A375 (cell line): Measurements from ENCODE around the gene TINCR. TPM values are rescaled to one million over a fixed set of nuclear protein-coding genes. Genes with fewer than 3 reads are reported as not detected.

Experiments
- small RNA-seq: library from RNA; depleted of rRNA; stranded (forward); fragments of <200 nt; gene quantifications from one replicate; pipeline ENCODE3, GENCODE V24; 2014
- total RNA-seq: library from RNA; depleted of rRNA; stranded (reverse); fragments of >200 nt; shearing (Covaris generic); gene quantifications from 2 replicates; pipeline ENCODE4 v1.2.3, GENCODE V29; 2014; rRNA removed

TINCR gene
- total RNA-seq = 0.24 and 0.64 TPM in 2 replicates

DNA sequence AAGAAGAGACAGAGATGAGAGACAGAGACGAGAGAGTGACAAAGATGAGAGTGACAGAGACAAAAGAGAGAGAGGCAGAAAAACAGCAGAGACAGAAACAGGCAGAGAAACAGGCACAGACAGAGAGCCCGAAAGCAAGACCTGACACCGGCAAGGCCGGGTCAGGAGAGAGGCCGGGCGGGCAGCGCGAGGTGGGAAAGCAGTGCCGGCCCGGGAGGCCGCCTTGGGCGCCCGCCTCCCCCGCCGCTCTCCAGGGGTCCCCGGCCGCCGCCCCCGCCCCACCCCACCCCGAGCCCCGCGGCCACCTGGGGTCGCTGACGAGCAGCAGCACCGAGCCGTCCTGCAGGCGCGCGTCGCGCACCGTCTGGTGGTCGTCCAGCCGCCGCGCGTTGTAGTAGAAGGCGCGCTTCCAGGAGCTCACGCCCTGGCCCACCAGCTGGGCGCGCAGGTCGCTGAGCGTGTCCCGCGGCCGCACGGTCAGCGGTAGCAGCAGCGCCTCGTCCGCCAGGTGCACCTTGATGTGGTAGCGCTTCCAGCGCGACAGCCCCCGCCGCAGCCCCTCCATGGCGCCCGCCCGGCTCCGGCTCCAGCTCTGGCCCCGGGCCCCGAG is at the start of gene TINCR:
TSS of gene TINCR (minus strand) at position 594 of the 610 bp plus-strand sequence.

Small RNA genes within 50 kb of the gene (small RNA-seq; reads per million reads assigned to genes)
- not detected for gene SNRPEP4

Other genes starting within 250 kb of the TINCR start
- 106 and 118 TPM in 2 replicates for gene PTPRS, start 227.1 kb downstream of the TINCR start, total RNA-seq
- gene ZNRF4, start 112.5 kb downstream of the TINCR start, total RNA-seq = not detected in 2 replicates
- 45.6 and 45.8 TPM in 2 replicates for gene SAFB2, start 54.8 kb upstream of the TINCR start, total RNA-seq
- 61.2 and 65.0 TPM in 2 replicates for gene SAFB, start 55.1 kb upstream of the TINCR start, total RNA-seq
- gene MICOS13, start 112.6 kb upstream of the TINCR start, total RNA-seq = 232 and 245 TPM in 2 replicates
- 46.2 and 46.3 TPM in 2 replicates for gene HSD11B1L, start 113.1 kb upstream of the TINCR start, total RNA-seq
- 2,537 and 2,543 TPM in 2 replicates for gene RPL36, start 122.3 kb upstream of the TINCR start, total RNA-seq
- gene LONP1, start 152.2 kb upstream of the TINCR start, total RNA-seq = 306 and 350 TPM in 2 replicates
- not detected in 2 replicates for gene CATSPERD, start 152.7 kb upstream of the TINCR start, total RNA-seq
- gene PRR22, start 216.8 kb upstream of the TINCR start, total RNA-seq = 6.8 and 10.4 TPM in 2 replicates
- 102 and 105 TPM in 2 replicates for gene DUS3L, start 223.2 kb upstream of the TINCR start, total RNA-seq
- gene NRTN, start 237.1 kb upstream of the TINCR start, total RNA-seq = 1.1 and 1.2 TPM in 2 replicates